Subcutaneous adipose tissue (tissue), 4 donors: ENCODE results near the gene C19orf25. TPM values are rescaled to one million over a fixed set of nuclear protein-coding genes. Genes with fewer than 3 reads are reported as not detected.

Experiments
- CTCF ChIP-seq: fragments of 450-650 bp; IDR thresholded peaks from one replicate; pipeline ENCODE4 v1.5.1; 2016; ENCODE audit warnings: low read depth, mild to moderate bottlenecking, control low read depth, antibody characterized with exemption, moderate library complexity
- total RNA-seq, 4 donors: library from RNA; depleted of rRNA; stranded (reverse); fragments of >200 nt; gene quantifications; one replicate each; pipeline ENCODE4 v1.1.0, GENCODE V29; 2016

Gene C19orf25
- total RNA-seq, 4 donors from 2014 or later, result 2.9 to 29.4 (median 19.5) TPM

- no peak for TF ChIP-seq CTCF
Measured at GRCh38 chr19:1455002-1455335, 24.0 kb downstream of the C19orf25 start.

- no peak for TF ChIP-seq CTCF
Measured at GRCh38 chr19:1453525-1454364, 25.3 kb downstream of the C19orf25 start.

- TF ChIP-seq CTCF, result no peak
Measured at GRCh38 chr19:1452802-1453524, 26.1 kb downstream of the C19orf25 start.

- TF ChIP-seq CTCF, result no peak
Measured at GRCh38 chr19:1451916-1452801, 26.9 kb downstream of the C19orf25 start.

GRCh38 chr19:1450735-1451731, 28.0 kb downstream of the C19orf25 start:
- TF ChIP-seq CTCF, result no peak
